Caco-2 (cell line): Measurements from ENCODE around the gene DYDC1. TPM values are rescaled to one million over a fixed set of nuclear protein-coding genes. Genes with fewer than 3 reads are reported as not detected.

Source experiments
- Bru-seq: library from RNA; stranded (reverse); fragments of 400-500 nt; gene quantifications from one replicate; lab custom pipeline; 2021; lab: Mats Ljungman, UMichigan
- BruChase-seq, 2 experiments: library from RNA; stranded (reverse); fragments of 400-500 nt; gene quantifications; one replicate each; lab custom pipeline; 2021; lab: Mats Ljungman, UMichigan
- BruUV-seq: library from RNA; stranded (reverse); fragments of 400-500 nt; replicated peaks from 2 replicates; lab custom pipeline; 2021; lab: Mats Ljungman, UMichigan
- CTCF ChIA-PET: fragments of 300-600 bp; sonication (Branson Sonifier 250); formaldehyde crosslinking; loops from one replicate; lab custom pipeline; 2022; ENCODE audit warnings: antibody characterized with exemption; lab: Charles Lee
- POLR2A ChIA-PET: fragments of 300-600 bp; sonication (Branson Sonifier 250); formaldehyde crosslinking; loops from one replicate; lab custom pipeline; 2022; ENCODE audit warnings: antibody characterized with exemption; lab: Charles Lee
- DNase-seq, 2 experiments: peaks; one replicate each; pipeline versions ENCODE4 v3.0.0 to v3.0.0-alpha.2; 2020 to 2022
- H3K27me3 ChIP-seq: replicated peaks from 2 replicates; pipeline ENCODE4 v1.6.0; 2011; ENCODE audit warnings: low read length; ENCODE audit not compliant: control insufficient read depth, insufficient read depth
- H3K36me3 ChIP-seq: 2 replicates; pipeline ENCODE4 v1.5.1; 2011; ENCODE audit warnings: low read length; ENCODE audit not compliant: control insufficient read depth, insufficient read depth
- H3K4me1 ChIP-seq: fragments of 250-450 bp; sonication (Bioruptor Pico); 2 replicates; pipeline ENCODE4 v1.5.1; 2020; ENCODE audit warnings: mild to moderate bottlenecking
- H3K4me3 ChIP-seq: 2 replicates; pipeline ENCODE4 v1.5.1; 2011; ENCODE audit warnings: low read depth, mild to moderate bottlenecking, control low read depth, low read length
- H3K9me3 ChIP-seq: fragments of 250-450 bp; sonication (Bioruptor Pico); 2 replicates; pipeline ENCODE4 v1.5.1; 2020; ENCODE audit warnings: mild to moderate bottlenecking, moderate library complexity
- H3K27ac Mint-ChIP-seq: one replicate; pipeline ENCODE4 v1.8.0; 2022; ENCODE audit warnings: mixed read lengths; ENCODE audit not compliant: unreplicated experiment
- H3K27me3 Mint-ChIP-seq: one replicate; pipeline ENCODE4 v1.8.0; 2022; ENCODE audit warnings: mixed read lengths; ENCODE audit not compliant: insufficient read depth, unreplicated experiment
- H3K36me3 Mint-ChIP-seq: one replicate; pipeline ENCODE4 v1.8.0; 2022; ENCODE audit warnings: mild to moderate bottlenecking, mixed read lengths; ENCODE audit not compliant: insufficient read depth, unreplicated experiment
- H3K4me1 Mint-ChIP-seq: one replicate; pipeline ENCODE4 v1.8.0; 2022; ENCODE audit warnings: low read depth, mixed read lengths; ENCODE audit not compliant: unreplicated experiment
- H3K4me3 Mint-ChIP-seq: one replicate; pipeline ENCODE4 v1.8.0; 2022; ENCODE audit warnings: mild to moderate bottlenecking, moderate library complexity, mixed read lengths; ENCODE audit not compliant: unreplicated experiment
- H3K9me3 Mint-ChIP-seq: one replicate; pipeline ENCODE4 v1.8.0; 2022; ENCODE audit warnings: mixed read lengths; ENCODE audit not compliant: unreplicated experiment
- CTCF ChIP-seq, 2 experiments: fragments of 200-600 bp in 1 of 2; IDR thresholded peaks; 1 replicate in 1 of 2; 2 replicates in 1 of 2; pipeline versions ENCODE4 v1.5.1 to v1.8.0; 2011 to 2022; ENCODE audit warnings: antibody characterized with exemption in 1 of 2, control low read depth in 1 of 2, inconsistent platforms in 1 of 2, low read depth in 1 of 2, low read length in 1 of 2, mild to moderate bottlenecking in 1 of 2, moderate library complexity in 1 of 2; ENCODE audit not compliant: insufficient read depth in 1 of 2, severe bottlenecking in 1 of 2, unreplicated experiment in 1 of 2
- intact Hi-C: fragments of 100-400 bp; cut with micrococcal nuclease; formaldehyde crosslinking; loops from one replicate; pipeline ENCODE4 v1.10.0; 2022; ENCODE audit not compliant: unreplicated experiment
- long read RNA-seq: library from polyadenylated mRNA; stranded (forward); transcript quantifications from one replicate; pipeline ENCODE4 v2.0.0, GENCODE V29; 2022
- total RNA-seq: library from RNA; stranded (reverse); gene quantifications from 2 replicates; pipeline ENCODE4 v1.2.3, GENCODE V29; 2022

DYDC1 gene
- total RNA-seq (not detected in 2 replicates), Bru-seq, nascent RNA (not detected), BruChase-seq, experiment 1, labeled RNA remaining after a 2-hour chase (not detected), BruChase-seq, experiment 2, labeled RNA remaining after a 6-hour chase (percentile 5 among the genes with signal in this experiment)
- long read RNA-seq, result 0 reads

- H3K27me3 Mint-ChIP-seq, result peaks cover 6% of the 10 kb centered on the region
- no peaks in the 10 kb centered on the region for H3K27me3 ChIP-seq
- H3K4me1 Mint-ChIP-seq, result no peaks in the 10 kb centered on the region
- intact Hi-C loops, result no loop called here
- ChIA-PET CTCF (no interaction called here), POLR2A (no interaction called here)
- H3K9me3 ChIP-seq, result no peaks in the 10 kb centered on the region
- H3K36me3 ChIP-seq, result no peaks in the 10 kb centered on the region
- DNase-seq, result no peak
- H3K4me1 ChIP-seq, result no peaks in the 10 kb centered on the region
- H3K4me3 Mint-ChIP-seq, result no peak within 1 kb of the TSS
- no peaks in the 10 kb centered on the region for H3K36me3 Mint-ChIP-seq
- no peak for TF ChIP-seq CTCF (IDR thresholded peaks at IDR 0.05; ENCODE audit: insufficient read depth in 1 of 2, low read depth in 1 of 2, low read length in 1 of 2, severe bottlenecking in 1 of 2, unreplicated experiment in 1 of 2)
- no peaks in the 10 kb centered on the region for H3K9me3 Mint-ChIP-seq
- no TSS peak for BruUV-seq
- H3K27ac Mint-ChIP-seq, result no peak within 1 kb of the TSS
- H3K4me3 ChIP-seq, result no peak within 1 kb of the TSS
Observed at GRCh38 chr10:80356563-80356988, at the start of gene DYDC1, which contains the start of gene DYDC2. Gene DYDC1, minus strand, starts transcription at chr10:80356755. Its CDS starts 4,154 bp downstream, at chr10:80352601. Gene DYDC2, plus strand, starts transcription at chr10:80356781. Its CDS starts 5,663 bp downstream, at chr10:80362444.

GRCh38 chr10:80406204-80406603 lies 49.6 kb upstream of the DYDC1 start:
- POLR2A ChIA-PET, result no interaction called here
- no peak overlapping the region for H3K4me3 Mint-ChIP-seq
- H3K27ac Mint-ChIP-seq, result no peak overlapping the region
- H3K4me3 ChIP-seq, result no peak overlapping the region
- DNase-seq, result no peak
- H3K9me3 ChIP-seq, result no peaks in the 10 kb centered on the region
- peaks cover 10% of the 10 kb centered on the region for H3K36me3 Mint-ChIP-seq
- H3K27me3 Mint-ChIP-seq, result no peaks in the 10 kb centered on the region
- peaks cover 7% of the 10 kb centered on the region for H3K4me1 Mint-ChIP-seq
- no peaks in the 10 kb centered on the region; the same call in 1 of the 2 replicates for H3K36me3 ChIP-seq
- CTCF ChIA-PET, result interaction anchor here (0.6 kb wide), 1 partner anchor 259 kb away, joined by 3 read pairs; no protein-coding TSS in a partner anchor
- intact Hi-C loops, result no loop called here
- TF ChIP-seq CTCF (IDR thresholded peaks at IDR 0.05; ENCODE audit: insufficient read depth in 1 of 2, low read depth in 1 of 2, low read length in 1 of 2, severe bottlenecking in 1 of 2, unreplicated experiment in 1 of 2), result no peak
- peaks cover 19% of the 10 kb centered on the region; the same call in 1 of the 2 replicates for H3K4me1 ChIP-seq
- no peaks in the 10 kb centered on the region for H3K9me3 Mint-ChIP-seq
- no peaks in the 10 kb centered on the region for H3K27me3 ChIP-seq
- no TSS peak for BruUV-seq

GRCh38 chr10:80405626-80406025 lies 49.1 kb upstream of the DYDC1 start:
- no peak for DNase-seq
- TF ChIP-seq CTCF (IDR thresholded peaks at IDR 0.05; ENCODE audit: insufficient read depth in 1 of 2, low read depth in 1 of 2, low read length in 1 of 2, severe bottlenecking in 1 of 2, unreplicated experiment in 1 of 2), result no peak
- Histone ChIP-seq H3K27me3 (no peaks in the 10 kb centered on the region), H3K4me3 (no peak overlapping the region), H3K4me1 (peaks cover 19% of the 10 kb centered on the region; the same call in 1 of the 2 replicates), H3K36me3 (no peaks in the 10 kb centered on the region; the same call in 1 of the 2 replicates), H3K9me3 (no peaks in the 10 kb centered on the region)
- no peaks in the 10 kb centered on the region for H3K27me3 Mint-ChIP-seq
- H3K4me1 Mint-ChIP-seq, result peaks cover 7% of the 10 kb centered on the region
- intact Hi-C loops, result no loop called here
- POLR2A ChIA-PET, result interaction anchor here (0.6 kb wide), 1 partner anchor 11 kb away, joined by 4 read pairs; no protein-coding TSS in a partner anchor
- H3K27ac Mint-ChIP-seq, result no peak overlapping the region
- H3K4me3 Mint-ChIP-seq, result no peak overlapping the region
- H3K36me3 Mint-ChIP-seq, result peaks cover 10% of the 10 kb centered on the region
- CTCF ChIA-PET, result interaction anchor here (0.6 kb wide), 1 partner anchor 259 kb away, joined by 3 read pairs; no protein-coding TSS in a partner anchor
- BruUV-seq, result no TSS peak
- no peaks in the 10 kb centered on the region for H3K9me3 Mint-ChIP-seq
